DMS114 treated with DMSO at 0.1 percent for 48 hours (cell line): ENCODE results near the gene TMEM92.
"Not testable (repeated sequence)": the region's sequence is repeated elsewhere in the genome, so short reads cannot be mapped to it uniquely, and the experiment has no call there.

Experiments
- DNase-seq: peaks from one replicate; lab custom pipeline; 2025; ENCODE audit not compliant: unreplicated experiment; lab: John Stamatoyannopoulos, UW

The TMEM92 gene

DNA sequence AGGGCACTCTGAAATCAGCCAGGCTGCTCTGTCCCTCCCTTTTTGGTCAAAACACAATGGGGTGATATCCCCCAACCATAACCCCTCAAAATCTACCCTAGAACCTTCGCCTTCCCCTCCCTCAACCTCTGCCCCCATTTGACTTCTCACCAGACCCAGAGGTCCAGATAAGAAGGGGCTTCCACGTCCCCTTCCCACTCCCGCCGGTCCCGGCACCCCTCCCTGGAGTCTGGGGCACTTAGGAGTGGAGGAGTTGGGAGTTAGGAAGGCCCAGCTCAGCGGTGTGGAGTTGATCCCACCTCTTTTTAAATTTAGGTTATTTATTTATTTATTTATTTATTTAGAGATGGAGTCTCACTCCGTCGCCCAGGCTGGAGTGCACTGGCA is 619 bp upstream of the TMEM92 start:
- DNase-seq = no peak

- no peak for DNase-seq
These were observed 593 bp downstream of the TMEM92 start for GRCh38 chr17:50274897-50275221.

GRCh38 chr17:50275279-50275678 is 1.0 kb downstream of the TMEM92 start:
- no peak for DNase-seq

DNA sequence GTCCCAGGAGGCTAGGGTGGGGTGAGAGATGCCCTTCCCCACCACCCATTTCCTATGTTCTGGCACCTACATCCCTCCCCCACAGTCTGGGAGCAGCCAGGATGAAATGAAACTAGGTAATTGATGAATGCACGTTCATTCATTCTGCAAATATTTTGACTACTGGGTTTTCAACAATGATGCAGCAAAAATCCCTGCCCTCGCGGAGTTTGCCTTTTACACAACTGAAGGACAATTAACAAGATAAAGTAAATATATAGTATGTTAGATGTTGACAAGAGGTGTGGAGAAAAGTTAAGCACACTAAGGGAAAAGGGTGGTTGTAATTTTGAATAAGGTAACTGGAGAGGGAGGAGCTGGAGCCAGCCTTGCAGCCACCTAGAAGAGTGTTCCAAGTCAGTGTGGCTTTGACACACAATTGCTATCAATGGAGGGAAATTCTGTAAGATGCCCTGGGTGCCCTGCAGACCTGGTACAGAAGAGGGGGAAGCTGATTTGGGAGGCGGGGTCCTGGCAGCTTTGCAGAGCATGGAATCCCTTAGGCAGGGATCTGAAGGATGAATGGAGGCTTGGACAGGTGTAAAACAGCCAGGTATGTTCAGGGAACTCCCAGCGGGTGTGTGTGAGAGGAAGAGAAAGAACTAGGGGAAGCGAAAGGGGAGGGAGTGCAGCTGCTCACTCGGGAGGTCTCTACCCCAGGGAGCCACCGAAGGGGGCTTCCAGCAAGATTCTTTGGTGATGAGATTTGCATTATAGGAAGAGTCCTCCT is 2.5 kb downstream of the TMEM92 start:
- no peak for DNase-seq

GRCh38 chr17:50277357-50277754 is 3.1 kb downstream of the TMEM92 start:
- no peak for DNase-seq

- DNase-seq = no peak
These were observed 4.4 kb downstream of the TMEM92 start for GRCh38 chr17:50278526-50279180.

- no peak for DNase-seq
These were observed 4.9 kb downstream of the TMEM92 start for GRCh38 chr17:50279181-50279526.

GRCh38 chr17:50279639-50280038 is 5.4 kb downstream of the TMEM92 start:
- DNase-seq = no peak

DNA sequence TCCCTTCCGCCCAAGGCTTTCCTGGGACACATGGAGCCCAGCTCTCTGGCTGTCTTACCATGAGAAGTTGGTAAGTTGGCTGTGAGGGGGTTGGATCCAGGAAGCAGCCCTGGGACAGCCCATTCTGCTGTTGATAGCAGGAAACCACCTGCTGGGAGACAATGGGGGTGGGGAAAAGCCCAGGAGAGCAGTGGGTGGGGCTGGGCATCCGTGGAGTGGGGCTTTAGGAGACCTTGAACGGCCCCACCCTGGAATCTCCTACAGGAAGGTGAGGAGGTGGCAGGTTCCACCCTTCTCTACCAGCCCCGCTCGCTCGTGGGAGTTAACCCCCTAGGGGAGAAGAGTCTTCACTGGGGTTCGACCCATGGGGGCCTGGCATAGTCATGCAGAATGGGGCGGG is 5.8 kb downstream of the TMEM92 start:
- DNase-seq = no peak

DNA sequence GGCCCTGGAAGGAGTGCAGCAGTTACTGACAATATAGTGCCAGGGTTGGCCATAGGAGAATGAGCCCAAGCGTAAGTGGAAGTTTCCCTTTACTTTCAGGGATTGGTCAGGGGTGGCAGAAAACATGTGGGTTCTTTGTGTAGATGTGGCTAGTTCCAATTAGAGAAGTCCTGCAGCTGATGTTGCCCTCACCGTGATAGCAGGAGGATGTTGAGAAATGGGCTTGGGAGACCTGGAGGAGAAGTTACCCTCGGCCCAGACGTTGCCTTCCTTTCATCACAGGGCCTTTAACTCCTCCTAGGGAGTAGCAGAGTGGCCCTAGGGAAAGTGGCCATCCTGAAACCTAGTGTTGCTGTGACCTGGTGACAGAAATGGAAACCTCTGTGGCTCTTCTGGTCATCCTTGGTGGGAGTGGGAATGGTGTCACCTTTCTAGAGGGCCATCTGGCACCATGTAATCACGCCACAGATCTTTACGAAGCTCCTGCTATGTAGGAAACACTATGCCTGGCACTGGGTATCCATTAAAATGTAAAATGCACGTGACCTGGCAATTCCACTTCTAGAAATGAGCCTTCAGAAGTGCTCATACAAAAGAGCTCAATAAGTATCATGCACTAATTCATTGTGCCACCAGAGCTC is 6.7 kb downstream of the TMEM92 start:
- DNase-seq = no peak

DNA sequence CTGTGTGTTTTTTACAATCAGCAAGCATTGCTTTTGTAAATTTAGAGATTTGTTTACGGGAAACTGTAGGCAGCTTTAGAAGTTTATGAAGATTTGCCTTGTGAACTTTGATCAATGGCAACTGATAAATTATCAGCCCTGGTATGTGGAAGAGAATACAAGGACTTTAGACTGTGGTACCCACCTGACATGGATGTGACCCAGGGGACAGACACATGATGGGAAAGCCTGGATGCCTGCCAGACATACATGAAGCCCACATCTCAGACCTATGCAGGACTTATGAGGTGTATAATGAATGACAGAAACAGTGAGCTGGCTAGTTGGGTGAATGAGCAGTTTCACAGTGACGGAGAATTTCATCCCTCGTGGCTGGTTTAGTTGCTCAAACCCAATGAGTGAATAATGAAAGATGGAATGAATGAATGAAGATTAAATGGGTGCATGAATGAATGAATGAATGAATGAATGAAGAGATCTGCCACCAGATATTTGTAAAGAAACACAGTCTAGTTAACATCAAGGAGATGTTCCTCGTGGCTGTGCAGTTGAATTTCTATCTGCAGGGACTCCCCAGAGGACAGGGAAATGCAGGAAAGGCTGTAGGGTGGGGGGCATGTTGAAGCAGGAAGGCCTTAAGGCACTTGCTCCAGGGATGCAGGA is 7.6 kb downstream of the TMEM92 start:
- DNase-seq = no peak

DNA sequence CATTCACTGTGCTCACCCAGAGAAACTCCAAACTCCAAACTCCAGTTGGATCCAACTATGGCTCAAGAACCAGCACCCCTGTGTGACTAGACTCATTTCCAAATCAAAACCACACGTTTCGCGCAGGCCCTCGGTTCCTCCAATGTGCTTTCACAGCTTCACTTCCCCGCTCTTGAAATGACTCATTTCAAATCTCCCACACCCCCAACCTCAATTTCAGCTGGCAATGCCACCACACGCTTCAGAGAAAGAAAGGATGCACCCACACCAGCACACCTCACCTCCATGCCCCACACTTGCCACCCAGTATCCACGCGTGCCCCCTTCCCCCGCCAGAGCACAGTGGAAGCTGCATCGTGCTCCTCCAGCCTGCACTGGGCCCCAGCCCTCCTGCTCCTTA is 9.0 kb downstream of the TMEM92 start:
- no peak for DNase-seq

DNA sequence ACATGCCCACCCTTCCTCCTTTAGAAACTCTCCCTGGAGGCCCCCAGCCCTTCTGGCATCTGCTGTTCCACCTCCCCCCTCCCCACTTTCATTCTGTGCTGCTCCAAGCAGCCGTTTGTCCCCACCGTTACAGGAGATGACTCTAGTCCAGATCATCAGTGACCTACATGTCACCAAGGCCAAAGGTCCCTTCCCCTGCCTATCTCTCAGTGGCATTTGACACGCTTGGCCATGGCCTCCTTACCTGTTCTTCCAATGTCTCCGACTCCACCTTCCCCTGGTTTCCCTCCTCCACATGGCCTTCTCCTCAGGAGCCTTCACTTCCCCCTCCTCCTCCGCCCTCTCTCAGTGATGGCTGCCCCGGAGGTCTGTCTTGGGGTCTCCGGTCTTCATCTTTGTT is 9.4 kb downstream of the TMEM92 start:
- DNase-seq = no peak

DNA sequence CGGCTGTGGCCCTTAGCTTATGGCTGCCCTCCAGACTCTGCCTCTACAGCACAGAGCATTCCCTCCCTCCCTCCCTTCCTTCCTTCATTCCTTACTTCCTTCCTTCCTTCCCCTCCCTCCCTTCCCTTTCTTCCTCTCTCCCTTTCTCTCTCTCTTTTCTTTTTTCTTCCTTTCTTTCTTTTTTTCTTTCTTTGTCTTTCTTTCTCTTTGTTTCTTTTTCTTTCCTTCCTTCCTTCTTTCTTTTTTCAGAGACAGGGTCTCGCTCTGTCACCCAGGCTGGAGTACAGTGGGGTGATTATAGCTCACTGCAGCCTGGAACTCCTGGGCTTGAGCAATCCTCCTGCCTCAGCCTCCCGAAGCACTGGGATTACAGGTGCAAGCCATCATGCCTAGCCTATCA is 11.7 kb downstream of the TMEM92 start:
- no peak for DNase-seq

GRCh38 chr17:50287302-50287701 is 13.0 kb downstream of the TMEM92 start:
- not testable (repeated sequence) for DNase-seq

GRCh38 chr17:50288306-50288705 is 14.0 kb downstream of the TMEM92 start:
- no peak for DNase-seq

DNA sequence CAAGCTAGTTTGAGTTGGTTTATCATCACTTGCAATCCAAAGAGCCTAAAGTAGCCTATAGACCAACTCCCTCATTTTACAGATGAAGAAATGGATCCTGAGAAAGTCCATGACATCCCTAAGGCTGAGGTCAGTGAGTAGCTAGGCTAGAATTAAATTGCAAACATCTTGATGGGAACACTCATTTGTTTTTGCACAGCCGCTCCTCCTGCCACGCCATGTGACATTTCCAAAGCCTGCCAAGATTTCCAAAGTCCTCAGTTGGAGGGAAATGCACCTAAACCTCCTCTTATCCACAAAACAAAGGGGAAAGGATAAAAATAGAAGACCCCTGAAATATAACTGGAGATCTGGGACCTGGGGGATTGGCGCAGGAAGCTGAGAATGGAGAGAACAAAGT is 15.0 kb downstream of the TMEM92 start:
- DNase-seq = no peak

DNA sequence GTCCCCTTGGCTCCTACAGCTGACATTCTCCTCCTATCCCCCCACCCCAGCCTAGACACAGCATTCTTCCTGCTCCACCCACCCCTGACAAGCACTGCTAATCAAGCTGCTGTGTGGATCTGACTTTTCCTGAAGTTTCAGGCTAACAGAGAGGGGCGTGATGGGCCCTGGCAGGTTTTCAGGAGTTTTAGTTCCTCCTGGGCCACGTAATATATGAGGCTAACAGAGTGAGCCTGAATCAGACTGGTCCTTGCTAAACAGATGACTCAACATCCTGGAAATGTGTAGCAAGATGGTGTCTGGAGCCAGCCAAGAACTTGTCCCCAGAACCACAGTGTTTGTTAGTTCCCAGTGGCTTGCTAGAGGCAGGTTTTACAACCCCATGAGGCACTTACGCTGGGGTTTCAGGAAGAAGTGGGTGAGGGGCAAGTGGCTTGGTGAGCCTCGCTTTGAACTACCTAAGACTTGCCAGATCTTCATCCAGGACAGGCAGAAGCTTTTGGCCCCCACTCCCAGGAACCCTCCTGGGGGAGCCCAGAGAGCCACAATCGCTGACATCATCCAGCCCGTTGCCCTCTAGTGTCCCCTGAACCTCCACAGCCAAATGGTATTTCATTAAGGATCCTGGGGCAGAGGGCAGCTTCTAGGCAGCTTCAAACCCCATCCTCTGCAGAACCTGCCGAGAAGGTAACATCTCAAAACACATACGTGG is 15.9 kb downstream of the TMEM92 start:
- no peak for DNase-seq

- DNase-seq = no peak
These were observed 16.7 kb downstream of the TMEM92 start for GRCh38 chr17:50290933-50291332.

- DNase-seq = no peak
These were observed 18.2 kb downstream of the TMEM92 start for GRCh38 chr17:50292465-50292864.

GRCh38 chr17:50295021-50295420 is 20.8 kb downstream of the TMEM92 start:
- DNase-seq = no peak
